ENCODE measurements around the gene EPM2A. TPM values are rescaled to one million over a fixed set of nuclear protein-coding genes. Genes with fewer than 3 reads are reported as not detected.
"Not testable (repeated sequence)": the region's sequence is repeated elsewhere in the genome, so short reads cannot be mapped to it uniquely, and the experiment has no call there.

Gene EPM2A
- total RNA-seq: 5.0 and 10.5 TPM in 2 replicates

- DNase-seq (ENCODE audit: low read depth in 2 of 2): peak; percentile 78 to 86
Observed at GRCh38 chr6:145735356-145736165, at the start of gene EPM2A. Gene EPM2A (minus strand): TSS chr6:145735520. CDS start chr6:145735498, 22 bp downstream.

GRCh38 chr6:145784683-145785082 lies 49.4 kb upstream of the EPM2A start:
- no peak for DNase-seq (ENCODE audit: low read depth in 2 of 2)

GRCh38 chr6:145783796-145784195 lies 48.5 kb upstream of the EPM2A start:
- no peak for DNase-seq (ENCODE audit: low read depth in 2 of 2)

GRCh38 chr6:145772846-145773245 lies 37.5 kb upstream of the EPM2A start:
- no peak for DNase-seq (ENCODE audit: low read depth in 2 of 2)

GRCh38 chr6:145765449-145765848 lies 30.1 kb upstream of the EPM2A start:
- no peak for DNase-seq (ENCODE audit: low read depth in 2 of 2)

GRCh38 chr6:145763742-145764141 lies 28.4 kb upstream of the EPM2A start:
- DNase-seq (ENCODE audit: low read depth in 2 of 2): no peak

DNA sequence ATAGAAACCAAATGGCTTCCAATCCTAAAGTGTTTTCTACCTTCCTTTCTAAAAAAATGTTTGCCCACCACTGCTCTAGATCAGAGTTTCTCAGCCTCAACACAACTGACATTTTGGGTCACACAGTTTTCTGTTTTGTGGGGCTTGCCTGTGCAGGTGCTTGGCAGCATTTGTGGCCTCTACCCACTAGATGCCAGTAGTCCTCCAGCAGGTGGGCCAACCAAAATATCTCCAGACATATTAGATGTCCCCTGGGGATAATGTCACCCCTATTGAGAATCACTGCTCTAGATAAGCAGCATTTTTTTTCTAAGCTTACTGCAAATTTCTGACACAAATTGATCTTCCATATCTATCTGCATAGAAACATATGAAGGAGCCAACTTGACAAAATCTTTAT lies 26.3 kb upstream of the EPM2A start:
- DNase-seq (ENCODE audit: low read depth in 2 of 2): no peak

GRCh38 chr6:145758113-145758512 lies 22.8 kb upstream of the EPM2A start:
- DNase-seq (ENCODE audit: low read depth in 2 of 2): peak in 1 of 2 donors; percentile 80

GRCh38 chr6:145756170-145756662 lies 20.9 kb upstream of the EPM2A start:
- peak; percentile 74 to 86 for DNase-seq (ENCODE audit: low read depth in 2 of 2)

- DNase-seq (ENCODE audit: low read depth in 2 of 2): no peak
Observed at GRCh38 chr6:145755682-145756081, 20.4 kb upstream of the EPM2A start.

GRCh38 chr6:145752638-145753037 lies 17.3 kb upstream of the EPM2A start:
- no peak for DNase-seq (ENCODE audit: low read depth in 2 of 2)

DNA sequence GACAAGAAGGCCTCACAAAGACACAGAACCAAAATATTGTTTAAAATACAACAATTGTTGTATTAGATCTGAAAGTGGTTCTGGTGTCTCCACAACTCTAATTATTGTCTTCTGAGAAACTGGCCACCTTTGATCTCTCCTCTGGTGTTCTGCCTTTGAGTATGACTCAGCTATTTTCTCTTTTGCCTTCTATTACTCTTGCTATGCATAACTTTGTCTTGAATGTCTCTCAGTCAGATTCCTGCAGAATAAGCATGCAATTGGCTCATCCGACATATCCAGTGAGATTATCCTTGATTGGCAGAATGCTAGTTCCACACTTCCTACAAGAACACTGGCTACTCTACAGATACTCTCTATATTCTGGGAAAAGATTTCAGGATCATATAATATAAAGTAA lies 14.3 kb upstream of the EPM2A start:
- DNase-seq (ENCODE audit: low read depth in 2 of 2): peak in 1 of 2 donors; percentile 81

- no peak for DNase-seq (ENCODE audit: low read depth in 2 of 2)
Observed at GRCh38 chr6:145745861-145746260, 10.5 kb upstream of the EPM2A start.

DNA sequence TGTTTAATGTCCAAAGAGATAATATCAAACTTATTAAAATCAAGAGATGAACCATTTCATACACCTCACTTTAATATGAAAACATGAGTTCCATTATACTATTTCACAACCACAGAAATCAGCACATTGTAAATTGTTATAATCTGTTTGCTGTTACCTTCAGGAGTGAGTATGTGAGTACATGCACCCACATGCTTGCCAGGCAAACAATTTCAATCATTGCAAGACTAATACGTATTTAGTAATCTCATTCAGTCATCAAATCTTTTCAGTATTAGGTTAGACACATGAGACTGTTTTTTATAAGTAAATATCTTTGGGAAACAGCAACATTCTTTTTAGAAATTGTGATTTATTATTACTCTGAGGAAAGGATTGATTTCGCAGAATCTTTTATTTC lies 9.3 kb upstream of the EPM2A start:
- no peak for DNase-seq (ENCODE audit: low read depth in 2 of 2)

GRCh38 chr6:145743332-145743731 lies 8.0 kb upstream of the EPM2A start:
- DNase-seq (ENCODE audit: low read depth in 2 of 2): no peak

DNA sequence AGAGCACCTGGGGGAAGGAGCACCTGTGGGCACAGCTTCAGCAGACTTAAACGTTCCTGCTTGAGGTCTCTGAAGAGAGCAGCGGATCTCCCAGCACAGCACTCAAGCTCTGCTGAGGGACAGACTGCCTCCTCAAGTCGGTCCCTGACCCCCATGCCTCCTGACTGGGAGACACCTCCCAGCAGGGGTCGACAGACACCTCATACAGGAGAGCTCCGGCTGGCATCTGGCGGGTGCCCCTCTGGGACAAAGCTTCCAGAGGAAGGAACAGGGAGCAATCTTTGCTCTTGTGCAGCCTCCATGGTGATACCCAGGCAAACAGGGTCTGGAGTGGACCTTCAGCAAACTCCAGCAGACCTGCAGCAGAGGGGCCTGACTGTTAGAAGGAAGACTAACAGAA lies 7.2 kb upstream of the EPM2A start:
- not testable (repeated sequence) for DNase-seq (ENCODE audit: low read depth in 2 of 2)

- not testable (repeated sequence) for DNase-seq (ENCODE audit: low read depth in 2 of 2)
Observed at GRCh38 chr6:145739685-145740084, 4.4 kb upstream of the EPM2A start.

GRCh38 chr6:145738265-145738664 lies 2.9 kb upstream of the EPM2A start:
- no peak for DNase-seq (ENCODE audit: low read depth in 2 of 2)

DNA sequence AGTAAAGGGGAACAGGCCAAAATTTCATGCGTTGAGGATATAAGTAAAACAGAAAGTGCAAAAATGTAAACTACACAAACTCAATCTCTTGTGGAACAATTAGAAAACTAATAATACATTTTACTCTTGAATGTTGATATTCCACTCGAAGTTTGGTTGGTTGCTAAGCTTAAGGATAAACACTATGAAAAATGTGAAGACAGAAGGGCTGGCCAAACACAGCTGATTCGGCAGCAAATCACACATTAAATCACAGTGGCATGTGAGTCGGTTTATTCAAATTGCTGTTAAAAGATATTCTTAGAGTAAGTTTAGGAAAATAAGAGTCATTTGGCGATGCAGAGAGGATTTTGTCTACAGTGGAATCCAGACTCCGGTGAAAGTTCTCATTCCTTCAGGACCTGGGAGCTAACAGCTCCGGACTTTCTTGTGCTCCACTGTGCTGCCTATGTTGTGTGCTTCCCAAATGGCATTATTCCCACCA lies 1.4 kb upstream of the EPM2A start:
- DNase-seq (ENCODE audit: low read depth in 2 of 2): peak; percentile 5 to 23

DNA sequence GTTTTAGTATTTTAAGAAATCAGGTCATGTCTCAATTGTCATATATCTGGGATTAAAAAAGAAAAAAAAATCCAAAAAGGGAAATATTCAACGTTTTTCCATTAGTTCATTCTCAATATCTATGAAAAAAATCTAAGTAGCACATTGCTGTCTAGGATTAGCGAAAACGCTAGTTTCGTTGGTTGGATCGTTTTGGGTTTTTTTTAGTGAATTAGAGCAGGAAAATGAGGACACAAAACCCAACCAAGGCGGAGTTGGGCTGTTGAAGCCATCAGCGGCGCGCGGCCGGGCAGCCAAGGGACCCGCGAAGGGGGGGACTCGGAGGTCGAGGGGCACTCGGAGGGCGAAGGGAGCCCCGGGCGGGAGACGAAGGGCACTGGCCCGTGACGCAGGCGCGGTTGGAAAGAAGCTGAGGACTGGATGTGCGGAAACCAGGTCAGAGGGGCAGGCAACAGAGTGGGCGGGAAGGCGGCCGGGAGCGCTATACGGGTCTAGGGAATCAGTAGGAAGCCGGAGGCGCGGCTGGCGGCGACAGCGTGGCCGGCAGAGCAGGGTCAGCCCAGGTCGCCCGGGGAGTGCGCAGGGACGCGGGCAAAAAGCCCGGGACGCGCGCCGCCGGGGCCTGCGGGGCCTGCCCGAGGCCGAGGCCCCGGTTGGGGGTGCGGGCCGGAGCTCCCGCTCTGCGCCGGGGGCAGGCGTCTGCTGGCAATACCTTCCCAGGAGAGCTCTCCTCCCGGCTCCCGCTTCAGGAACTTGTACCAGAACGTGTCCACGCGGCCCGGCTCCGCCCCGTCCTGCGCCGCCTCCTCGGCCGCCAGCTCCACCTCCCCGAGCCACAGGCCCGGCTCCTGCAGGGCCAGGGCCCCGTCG lies 599 bp downstream of the EPM2A start:
- peak; percentile 86 to 89 for DNase-seq (ENCODE audit: low read depth in 2 of 2)

- DNase-seq (ENCODE audit: low read depth in 2 of 2): peak in 1 of 2 donors; percentile 16
Observed at GRCh38 chr6:145733810-145734209, 1.5 kb downstream of the EPM2A start.

DNA sequence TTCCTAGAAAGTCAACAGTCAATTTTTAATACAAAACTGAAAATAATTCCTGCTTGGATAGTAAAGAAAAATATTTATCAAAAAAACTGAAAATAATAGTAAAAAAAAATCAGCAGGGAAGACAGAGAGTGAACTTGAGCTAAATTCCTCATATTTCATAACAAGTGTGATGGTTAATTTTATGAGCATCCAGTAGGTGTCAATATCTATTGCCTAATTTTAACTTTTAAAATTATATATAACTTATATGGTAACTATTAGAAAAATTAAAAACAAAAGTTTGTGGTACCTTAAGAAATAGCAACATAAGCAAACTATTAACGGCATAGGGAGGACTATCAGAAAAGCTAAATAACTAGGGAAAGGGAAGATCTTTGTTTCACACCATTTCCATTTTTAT lies 2.1 kb downstream of the EPM2A start:
- no peak for DNase-seq (ENCODE audit: low read depth in 2 of 2)
